GM12891 (cell line): Measurements from ENCODE around the gene CCND2.
A peak's percentile ranks its signal among the peaks of the same experiment; 100 is the strongest.

Source experiments
- DNase-seq: peaks from one replicate; pipeline ENCODE4 v3.0.0; 2011; ENCODE audit warnings: low spot score; ENCODE audit not compliant: insufficient read length
- FAIRE-seq: peaks from 2 replicates; lab custom pipeline; 2011; peaks lifted over from hg19 to GRCh38; lab: Jason Lieb, UNC
- PAX5 ChIP-seq: IDR thresholded peaks from 2 replicates; pipeline ENCODE4 v1.6.1; 2011; ENCODE audit warnings: low read length, moderate library complexity, mild to moderate bottlenecking; ENCODE audit not compliant: insufficient read depth, severe bottlenecking
- POLR2A ChIP-seq: IDR thresholded peaks from 2 replicates; pipeline ENCODE4 v1.6.1; 2011; ENCODE audit warnings: low read depth, low read length, control low read depth
- POLR2AphosphoS5 ChIP-seq: IDR thresholded peaks from 2 replicates; pipeline ENCODE4 v1.6.1; 2011; ENCODE audit warnings: low read depth, low read length, control low read depth
- POU2F2 ChIP-seq: IDR thresholded peaks from 2 replicates; pipeline ENCODE4 v1.6.1; 2011; ENCODE audit warnings: low read depth, mild to moderate bottlenecking, control low read depth, low read length, moderate library complexity
- SPI1 ChIP-seq: IDR thresholded peaks from 2 replicates; pipeline ENCODE4 v1.6.1; 2011; ENCODE audit warnings: low read depth, low read length, control low read depth
- TAF1 ChIP-seq: IDR thresholded peaks from 2 replicates; pipeline ENCODE4 v1.6.1; 2011; ENCODE audit warnings: low read depth, low read length, control low read depth

Gene CCND2

GRCh38 chr12:4289231-4289878 lies 15.8 kb downstream of the CCND2 start:
- peak; percentile 48 for TF ChIP-seq POLR2AphosphoS5
- no peak for TF ChIP-seq POLR2A
- FAIRE-seq (no peak), DNase-seq (no peak)

- TF ChIP-seq SPI1 = no peak
- TF ChIP-seq POLR2A = no peak
- no peak for TF ChIP-seq TAF1
- TF ChIP-seq PAX5 = no peak
- TF ChIP-seq POLR2AphosphoS5 = no peak
- no peak for TF ChIP-seq POU2F2
- no peak for DNase-seq
- FAIRE-seq = no peak
Measured at GRCh38 chr12:4289998-4290790, 16.6 kb downstream of the CCND2 start.

- TF ChIP-seq PAX5 (no peak), POU2F2 (no peak), SPI1 (no peak), POLR2A (no peak), POLR2AphosphoS5 (peak; percentile 48), TAF1 (no peak)
- FAIRE-seq (no peak), DNase-seq (no peak)
Measured at GRCh38 chr12:4292341-4293073, 18.9 kb downstream of the CCND2 start.

GRCh38 chr12:4293299-4293965 lies 19.9 kb downstream of the CCND2 start:
- DNase-seq = no peak
- TF ChIP-seq SPI1 = no peak
- no peak for TF ChIP-seq PAX5
- no peak for TF ChIP-seq POU2F2
- TF ChIP-seq POLR2AphosphoS5 = no peak
- no peak; the same call in 1 of the 2 replicates for TF ChIP-seq POLR2A
- no peak for TF ChIP-seq TAF1
- peak; percentile 9 for FAIRE-seq

GRCh38 chr12:4293966-4294505 lies 20.5 kb downstream of the CCND2 start:
- no peak for FAIRE-seq
- TF ChIP-seq POU2F2 (no peak), POLR2AphosphoS5 (no peak; the same call in 1 of the 2 replicates), TAF1 (no peak), POLR2A (no peak; the same call in 1 of the 2 replicates), PAX5 (no peak), SPI1 (no peak)
- DNase-seq = no peak

GRCh38 chr12:4296751-4297150 lies 23.2 kb downstream of the CCND2 start:
- no peak for TF ChIP-seq SPI1
- TF ChIP-seq POLR2AphosphoS5 = no peak
- TF ChIP-seq POU2F2 = no peak
- no peak for TF ChIP-seq PAX5
- TF ChIP-seq POLR2A = peak; percentile 48; the same call in 1 of the 2 replicates
- no peak for TF ChIP-seq TAF1
- DNase-seq (no peak), FAIRE-seq (no peak)

GRCh38 chr12:4297617-4298016 lies 24.1 kb downstream of the CCND2 start:
- TF ChIP-seq POLR2AphosphoS5 = 0 out of 2 replicates have a peak, but pooled peaks have one; percentile 66
- 0 out of 2 replicates have a peak, but pooled peaks have one; percentile 38 for TF ChIP-seq POLR2A
- TF ChIP-seq TAF1 = no peak
- DNase-seq = no peak
- peak; percentile 26 for FAIRE-seq

DNA sequence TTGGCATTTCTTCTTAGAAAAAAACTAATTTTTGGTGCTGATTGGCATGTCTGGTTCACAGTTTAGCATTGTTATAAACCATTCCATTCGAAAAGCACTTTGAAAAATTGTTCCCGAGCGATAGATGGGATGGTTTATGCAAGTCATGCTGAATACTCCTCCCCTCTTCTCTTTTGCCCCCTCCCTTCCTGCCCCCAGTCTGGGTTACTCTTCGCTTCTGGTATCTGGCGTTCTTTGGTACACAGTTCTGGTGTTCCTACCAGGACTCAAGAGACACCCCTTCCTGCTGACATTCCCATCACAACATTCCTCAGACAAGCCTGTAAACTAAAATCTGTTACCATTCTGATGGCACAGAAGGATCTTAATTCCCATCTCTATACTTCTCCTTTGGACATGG lies 27.3 kb downstream of the CCND2 start:
- FAIRE-seq = no peak
- TF ChIP-seq POLR2AphosphoS5 = no peak
- no peak for TF ChIP-seq POU2F2
- no peak for TF ChIP-seq POLR2A
- TF ChIP-seq SPI1 = no peak
- no peak for TF ChIP-seq PAX5
- DNase-seq = no peak
